MM.1S (cell line): ENCODE data around the gene SUSD3.

Experiments used
- DNase-seq: peaks from one replicate; pipeline ENCODE4 v3.0.0-alpha.2; 2015
- H2AFZ ChIP-seq: fragments of 300-600 bp; sonication (generic); 2 replicates; pipeline ENCODE4 v1.6.0; 2016; ENCODE audit warnings: antibody characterized with exemption, low read length
- H3F3A ChIP-seq: fragments of 300-600 bp; sonication (generic); 2 replicates; pipeline ENCODE4 v1.6.1; 2016; ENCODE audit warnings: mild to moderate bottlenecking, antibody characterized with exemption, low read length, moderate library complexity, mixed read lengths; ENCODE audit not compliant: insufficient read depth
- H3K27ac ChIP-seq: fragments of 300-600 bp; sonication (generic); 2 replicates; pipeline ENCODE4 v1.5.1; 2016; ENCODE audit warnings: mild to moderate bottlenecking, low read length
- H3K27me3 ChIP-seq: fragments of 300-600 bp; sonication (generic); replicated peaks from 2 replicates; pipeline ENCODE4 v1.6.0; 2016; ENCODE audit warnings: low read length; ENCODE audit not compliant: insufficient read depth
- H3K36me3 ChIP-seq: fragments of 300-600 bp; sonication (generic); replicated peaks from 2 replicates; pipeline ENCODE4 v1.6.1; 2016; ENCODE audit warnings: mild to moderate bottlenecking, low read length, mixed read lengths; ENCODE audit not compliant: insufficient read depth
- H3K4me1 ChIP-seq: fragments of 300-600 bp; sonication (generic); 2 replicates; pipeline ENCODE4 v1.6.1; 2016; ENCODE audit warnings: low read length, mixed read lengths
- H3K4me2 ChIP-seq: fragments of 300-600 bp; sonication (generic); 2 replicates; pipeline ENCODE4 v1.6.0; 2016; ENCODE audit warnings: low read depth, low read length
- H3K4me3 ChIP-seq: fragments of 300-600 bp; sonication (generic); 2 replicates; pipeline ENCODE4 v1.5.1; 2016; ENCODE audit warnings: low read length, mixed read lengths
- H3K79me2 ChIP-seq: fragments of 300-600 bp; sonication (generic); 2 replicates; pipeline ENCODE4 v1.6.1; 2016; ENCODE audit warnings: mixed run types, low read length, mixed read lengths
- H3K9ac ChIP-seq: fragments of 300-600 bp; sonication (generic); 2 replicates; pipeline ENCODE4 v1.6.1; 2016; ENCODE audit warnings: low read length, mixed read lengths
- H3K9me2 ChIP-seq: fragments of 300-600 bp; sonication (generic); replicated peaks from 2 replicates; pipeline ENCODE4 v1.6.1; 2016; ENCODE audit warnings: mild to moderate bottlenecking, low read length, mixed read lengths; ENCODE audit not compliant: insufficient read depth
- H3K9me3 ChIP-seq: fragments of 300-600 bp; sonication (generic); replicated peaks from 2 replicates; pipeline ENCODE4 v1.6.1; 2016; ENCODE audit warnings: mild to moderate bottlenecking, low read length, mixed read lengths; ENCODE audit not compliant: insufficient read depth
- H4K20me1 ChIP-seq: fragments of 300-600 bp; sonication (generic); 2 replicates; pipeline ENCODE4 v1.6.1; 2016; ENCODE audit warnings: mild to moderate bottlenecking, low read length, moderate library complexity, mixed read lengths; ENCODE audit not compliant: insufficient read depth
- EZH2 ChIP-seq: fragments of 300-600 bp; sonication (generic); optimal IDR thresholded peaks from 2 replicates; pipeline ENCODE3; 2017; ENCODE audit warnings: low read depth, mild to moderate bottlenecking, antibody characterized with exemption, low read length, mixed read lengths
- EZH2phosphoT487 ChIP-seq: fragments of 300-600 bp; sonication (generic); IDR thresholded peaks from 2 replicates; pipeline ENCODE4 v1.6.1; 2018; ENCODE audit warnings: antibody characterized with exemption, low read length
- TF ChIP-seq, protein P1 (sequence below): fragments of 300-600 bp; sonication (generic); IDR thresholded peaks from 2 replicates; pipeline ENCODE4 v1.5.1; 2016; ENCODE audit warnings: antibody characterized with exemption, low read length, mixed read lengths

Gene SUSD3

DNA sequence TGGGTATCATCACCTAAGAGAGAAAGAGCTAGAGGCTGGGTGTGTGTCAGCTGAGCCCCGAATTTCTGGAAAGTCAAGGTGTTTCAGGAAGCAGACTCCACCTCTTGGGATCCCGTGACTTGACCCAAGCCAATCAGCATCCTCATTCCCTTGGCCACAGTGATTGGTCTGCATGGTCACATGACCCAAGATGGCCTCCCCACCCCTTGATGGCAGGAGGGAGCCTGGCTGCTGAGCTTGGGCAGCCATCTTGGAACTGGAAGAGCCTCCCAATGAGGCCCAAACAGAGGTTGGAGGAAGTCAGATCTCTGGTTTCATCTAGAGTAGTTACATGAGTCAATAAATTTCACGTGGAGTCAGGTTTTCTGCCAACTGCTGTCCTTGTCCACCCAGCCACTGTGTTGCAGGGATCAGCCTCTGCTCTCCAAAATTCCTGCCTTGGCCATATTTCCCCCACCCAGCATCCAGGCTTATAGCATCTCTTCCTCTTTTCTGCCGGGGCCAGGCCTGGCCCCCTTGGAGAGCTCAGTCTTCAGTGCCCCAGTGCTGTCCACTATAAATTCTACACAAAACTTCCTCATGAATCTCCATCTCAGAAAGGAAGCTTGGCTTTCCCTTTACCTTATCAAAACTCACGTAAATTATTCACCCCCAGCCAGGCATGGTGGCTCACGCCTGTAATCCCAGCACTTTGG lies 17.2 kb upstream of the SUSD3 start:
- no peak overlapping the region for H3K4me3 ChIP-seq
- no peaks in the 10 kb centered on the region for H3F3A ChIP-seq
- no peaks in the 10 kb centered on the region for H3K79me2 ChIP-seq
- H2AFZ ChIP-seq, result no peak overlapping the region
- H3K9me3 ChIP-seq, result no peaks in the 10 kb centered on the region
- H3K36me3 ChIP-seq, result no peaks in the 10 kb centered on the region
- no peak for DNase-seq
- H3K9me2 ChIP-seq, result no peaks in the 10 kb centered on the region
- no peak for TF ChIP-seq EZH2phosphoT487
- no peak for TF ChIP-seq EZH2
- TF ChIP-seq, protein P1, sequence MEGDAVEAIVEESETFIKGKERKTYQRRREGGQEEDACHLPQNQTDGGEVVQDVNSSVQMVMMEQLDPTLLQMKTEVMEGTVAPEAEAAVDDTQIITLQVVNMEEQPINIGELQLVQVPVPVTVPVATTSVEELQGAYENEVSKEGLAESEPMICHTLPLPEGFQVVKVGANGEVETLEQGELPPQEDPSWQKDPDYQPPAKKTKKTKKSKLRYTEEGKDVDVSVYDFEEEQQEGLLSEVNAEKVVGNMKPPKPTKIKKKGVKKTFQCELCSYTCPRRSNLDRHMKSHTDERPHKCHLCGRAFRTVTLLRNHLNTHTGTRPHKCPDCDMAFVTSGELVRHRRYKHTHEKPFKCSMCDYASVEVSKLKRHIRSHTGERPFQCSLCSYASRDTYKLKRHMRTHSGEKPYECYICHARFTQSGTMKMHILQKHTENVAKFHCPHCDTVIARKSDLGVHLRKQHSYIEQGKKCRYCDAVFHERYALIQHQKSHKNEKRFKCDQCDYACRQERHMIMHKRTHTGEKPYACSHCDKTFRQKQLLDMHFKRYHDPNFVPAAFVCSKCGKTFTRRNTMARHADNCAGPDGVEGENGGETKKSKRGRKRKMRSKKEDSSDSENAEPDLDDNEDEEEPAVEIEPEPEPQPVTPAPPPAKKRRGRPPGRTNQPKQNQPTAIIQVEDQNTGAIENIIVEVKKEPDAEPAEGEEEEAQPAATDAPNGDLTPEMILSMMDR, result no peak
- H3K9ac ChIP-seq, result no peak overlapping the region
- H3K4me2 ChIP-seq, result no peak overlapping the region
- H3K27me3 ChIP-seq, result no peaks in the 10 kb centered on the region
- no peak overlapping the region for H3K27ac ChIP-seq
- H4K20me1 ChIP-seq, result no peaks in the 10 kb centered on the region
- no peaks in the 10 kb centered on the region for H3K4me1 ChIP-seq

DNA sequence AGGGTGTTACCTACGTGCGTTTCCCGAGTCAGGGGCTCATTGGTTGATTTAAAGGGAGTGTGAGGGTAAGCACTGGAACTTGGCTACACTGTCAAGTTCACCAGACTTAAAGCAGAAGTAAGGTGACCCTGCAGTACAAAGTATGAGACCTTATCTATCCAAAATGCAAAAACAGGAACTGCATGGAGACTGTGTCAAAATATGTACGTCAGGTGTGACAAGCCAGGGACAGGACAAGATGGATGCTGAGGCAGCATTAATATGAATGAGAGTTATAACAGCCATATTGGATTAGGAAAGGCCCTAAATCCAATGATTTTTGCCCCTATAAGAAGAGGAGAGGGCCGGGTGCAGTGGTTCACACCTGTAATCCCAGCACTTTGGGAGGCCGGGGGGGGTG lies 15.4 kb upstream of the SUSD3 start:
- no peaks in the 10 kb centered on the region for H3K36me3 ChIP-seq
- H3K27ac ChIP-seq, result no peak overlapping the region
- H3K4me3 ChIP-seq, result no peak overlapping the region
- no peaks in the 10 kb centered on the region for H3K4me1 ChIP-seq
- no peak overlapping the region for H2AFZ ChIP-seq
- no peaks in the 10 kb centered on the region for H3K9me2 ChIP-seq
- H3K27me3 ChIP-seq, result no peaks in the 10 kb centered on the region
- H3K9me3 ChIP-seq, result no peaks in the 10 kb centered on the region
- no peak for DNase-seq
- no peaks in the 10 kb centered on the region for H3K79me2 ChIP-seq
- H3F3A ChIP-seq, result no peaks in the 10 kb centered on the region
- H3K4me2 ChIP-seq, result no peak overlapping the region
- TF ChIP-seq, protein P1, result no peak
- TF ChIP-seq EZH2, result no peak
- no peak for TF ChIP-seq EZH2phosphoT487
- no peaks in the 10 kb centered on the region for H4K20me1 ChIP-seq
- no peak overlapping the region for H3K9ac ChIP-seq

DNA sequence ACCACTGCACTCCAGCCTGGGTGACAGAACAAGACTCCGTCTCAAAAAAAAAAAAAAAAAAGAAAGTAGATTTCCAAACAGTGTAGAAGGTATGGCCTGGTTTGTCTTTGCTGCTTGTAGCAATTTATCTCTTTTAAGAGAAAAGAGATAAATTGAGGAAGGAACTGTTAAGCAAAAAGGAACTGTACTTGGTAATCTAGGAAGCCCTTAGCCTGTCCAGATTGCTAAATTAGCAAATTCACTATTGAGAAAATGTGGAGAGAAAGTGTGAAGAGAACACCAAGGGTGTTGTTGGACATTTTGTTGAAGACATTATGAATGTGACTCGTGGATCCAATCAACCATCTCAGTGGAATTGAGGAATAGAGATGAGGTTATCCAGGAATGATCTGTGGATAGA lies 13.0 kb upstream of the SUSD3 start:
- Histone ChIP-seq H3K4me2 (no peak overlapping the region), H2AFZ (no peak overlapping the region), H3K79me2 (no peaks in the 10 kb centered on the region), H3K36me3 (no peaks in the 10 kb centered on the region), H3K27me3 (no peaks in the 10 kb centered on the region), H3K27ac (no peak overlapping the region), H3K4me3 (no peak overlapping the region), H3K9me3 (no peaks in the 10 kb centered on the region), H3K4me1 (no peaks in the 10 kb centered on the region), H3F3A (no peaks in the 10 kb centered on the region), H4K20me1 (no peaks in the 10 kb centered on the region), H3K9me2 (no peaks in the 10 kb centered on the region), H3K9ac (no peak overlapping the region)
- no peak for DNase-seq
- TF ChIP-seq EZH2phosphoT487, result no peak
